GM23338 (cell line): ENCODE results near the gene NIT1. TPM values are rescaled to one million over a fixed set of nuclear protein-coding genes. Genes with fewer than 3 reads are reported as not detected.

Experiments
- ATAC-seq: fragments of 200-7000 bp; cut with Tn5 transposase; 3 replicates; pipeline ENCODE4 v1.9.1; 2020
- DNase-seq: peaks from one replicate; pipeline ENCODE4 v3.0.0-alpha.2; 2015; ENCODE audit warnings: low spot score
- H2AFZ ChIP-seq: fragments of 200-600 bp; sonication (generic); 2 replicates; pipeline ENCODE4 v1.8.0; 2016; ENCODE audit warnings: antibody characterized with exemption, mild to moderate bottlenecking, moderate library complexity
- H3F3A ChIP-seq: fragments of 200-600 bp; sonication (generic); replicated peaks from 2 replicates; pipeline ENCODE4 v1.8.0; 2017; ENCODE audit warnings: antibody characterized with exemption, mixed run types, low read depth
- H3K27ac ChIP-seq: fragments of 200-600 bp; sonication (generic); 2 replicates; pipeline ENCODE4 v1.6.1; 2016; ENCODE audit warnings: low read depth
- H3K27me3 ChIP-seq: fragments of 200-600 bp; sonication (generic); 2 replicates; pipeline ENCODE4 v1.8.0; 2016; ENCODE audit warnings: mild to moderate bottlenecking, mixed run types, moderate library complexity; ENCODE audit not compliant: insufficient read depth
- H3K36me3 ChIP-seq: fragments of 200-600 bp; sonication (generic); 2 replicates; pipeline ENCODE4 v1.8.0; 2016; ENCODE audit warnings: mild to moderate bottlenecking; ENCODE audit not compliant: insufficient read depth
- H3K4me1 ChIP-seq: fragments of 200-600 bp; sonication (generic); 2 replicates; pipeline ENCODE4 v1.8.0; 2016; ENCODE audit warnings: mild to moderate bottlenecking, moderate library complexity; ENCODE audit not compliant: insufficient read depth
- H3K4me2 ChIP-seq: fragments of 200-600 bp; sonication (generic); 2 replicates; pipeline ENCODE4 v1.7.1; 2017; ENCODE audit warnings: mixed run types
- H3K4me3 ChIP-seq: fragments of 200-600 bp; sonication (generic); 2 replicates; pipeline ENCODE4 v1.6.1; 2016; ENCODE audit warnings: mixed run types
- H3K79me2 ChIP-seq: fragments of 200-600 bp; sonication (generic); replicated peaks from 2 replicates; pipeline ENCODE4 v1.8.0; 2017; ENCODE audit warnings: mild to moderate bottlenecking; ENCODE audit not compliant: insufficient read depth
- H3K9me2 ChIP-seq: fragments of 200-600 bp; sonication (generic); 2 replicates; pipeline ENCODE4 v1.8.0; 2017; ENCODE audit not compliant: insufficient read depth
- H4K20me1 ChIP-seq: fragments of 200-600 bp; sonication (generic); replicated peaks from 2 replicates; pipeline ENCODE4 v1.8.0; 2017; ENCODE audit warnings: mild to moderate bottlenecking; ENCODE audit not compliant: insufficient read depth
- H3K27ac Mint-ChIP-seq: 2 replicates; pipeline ENCODE4 v1.8.0; 2020; ENCODE audit warnings: inconsistent platforms, mild to moderate bottlenecking, moderate library complexity, mixed read lengths
- H3K27me3 Mint-ChIP-seq: 3 replicates; pipeline ENCODE4 v1.8.0; 2022; ENCODE audit warnings: low read depth, mild to moderate bottlenecking, moderate library complexity, mixed read lengths, inconsistent platforms; ENCODE audit not compliant: insufficient read depth, poor library complexity
- H3K36me3 Mint-ChIP-seq: 3 replicates; pipeline ENCODE4 v1.8.0; 2021; ENCODE audit warnings: low read depth, mild to moderate bottlenecking, inconsistent platforms, moderate library complexity, mixed read lengths
- H3K4me1 Mint-ChIP-seq: 3 replicates; pipeline ENCODE4 v1.8.0; 2020; ENCODE audit warnings: mild to moderate bottlenecking, inconsistent platforms, mixed read lengths
- H3K4me3 Mint-ChIP-seq: 3 replicates; pipeline ENCODE4 v1.8.0; 2021; ENCODE audit warnings: moderate library complexity, mild to moderate bottlenecking, inconsistent platforms, mixed read lengths
- H3K9me3 Mint-ChIP-seq: 3 replicates; pipeline ENCODE4 v1.8.0; 2020; ENCODE audit warnings: moderate library complexity, mild to moderate bottlenecking, inconsistent platforms, mixed read lengths
- CREB1 ChIP-seq: fragments of 250-450 bp; sonication (Bioruptor Pico); IDR thresholded peaks from 2 replicates; pipeline ENCODE4 v1.5.0; 2020; ENCODE audit warnings: low read depth, mild to moderate bottlenecking, moderate library complexity
- EZH2 ChIP-seq: fragments of 200-600 bp; sonication (generic); IDR thresholded peaks from one replicate; pipeline ENCODE4 v1.8.0; 2017; ENCODE audit warnings: antibody characterized with exemption, mild to moderate bottlenecking, low read depth; ENCODE audit not compliant: unreplicated experiment
- JUNB ChIP-seq: IDR thresholded peaks from one replicate; pipeline ENCODE4 v1.6.1; 2016; ENCODE audit warnings: antibody characterized with exemption; ENCODE audit not compliant: unreplicated experiment
- REST ChIP-seq: IDR thresholded peaks from one replicate; pipeline ENCODE4 v1.6.1; 2018; ENCODE audit warnings: antibody characterized with exemption; ENCODE audit not compliant: unreplicated experiment
- STAT1 ChIP-seq: IDR thresholded peaks from one replicate; pipeline ENCODE4 v1.6.1; 2016; ENCODE audit warnings: antibody characterized with exemption; ENCODE audit not compliant: unreplicated experiment
- ZNF114 ChIP-seq: fragments of 250-450 bp; sonication (Bioruptor Pico); IDR thresholded peaks from 2 replicates; pipeline ENCODE4 v1.5.0; 2020; ENCODE audit warnings: mild to moderate bottlenecking, moderate library complexity
- polyA plus RNA-seq: library from polyadenylated mRNA; unstranded; fragments of >200 nt; fragmentation: Nextera tagmentation; extraction: Ambion mirVana; gene quantifications from 2 replicates; pipeline ENCODE4 v1.2.1, GENCODE V29; 2016
- total RNA-seq: library from RNA; depleted of rRNA; stranded (reverse); fragments of >200 nt; shearing (Covaris generic); gene quantifications from 2 replicates; pipeline ENCODE4 v1.2.3, GENCODE V29; 2014
- TF ChIP-seq, protein P1 (sequence below): fragments of 250-450 bp; sonication (Bioruptor Pico); IDR thresholded peaks from 2 replicates; pipeline ENCODE4 v1.5.0; 2020; ENCODE audit warnings: mild to moderate bottlenecking, moderate library complexity

NIT1 gene
- total and polyA plus RNA-seq, 2 experiments from 2014 or later = 35.9 to 43.0 TPM

- H3K9me2 ChIP-seq = no peaks in the 10 kb centered on the region
- H3K4me3 Mint-ChIP-seq = peak overlapping the region; percentile 97
- H3K27ac ChIP-seq = peak overlapping the region; percentile 97
- H4K20me1 ChIP-seq = no peaks in the 10 kb centered on the region
- H3K9me3 Mint-ChIP-seq = no peaks in the 10 kb centered on the region
- peaks cover 14% of the 10 kb centered on the region for H3K36me3 Mint-ChIP-seq
- peak overlapping the region; percentile 96 for H2AFZ ChIP-seq
- peaks cover 7% of the 10 kb centered on the region; the same call in 2 of the 3 replicates for H3K4me1 Mint-ChIP-seq
- H3K4me2 ChIP-seq = peak overlapping the region; percentile 76
- TF ChIP-seq JUNB = no peak
- no peak for TF ChIP-seq ZNF114
- TF ChIP-seq, protein P1, sequence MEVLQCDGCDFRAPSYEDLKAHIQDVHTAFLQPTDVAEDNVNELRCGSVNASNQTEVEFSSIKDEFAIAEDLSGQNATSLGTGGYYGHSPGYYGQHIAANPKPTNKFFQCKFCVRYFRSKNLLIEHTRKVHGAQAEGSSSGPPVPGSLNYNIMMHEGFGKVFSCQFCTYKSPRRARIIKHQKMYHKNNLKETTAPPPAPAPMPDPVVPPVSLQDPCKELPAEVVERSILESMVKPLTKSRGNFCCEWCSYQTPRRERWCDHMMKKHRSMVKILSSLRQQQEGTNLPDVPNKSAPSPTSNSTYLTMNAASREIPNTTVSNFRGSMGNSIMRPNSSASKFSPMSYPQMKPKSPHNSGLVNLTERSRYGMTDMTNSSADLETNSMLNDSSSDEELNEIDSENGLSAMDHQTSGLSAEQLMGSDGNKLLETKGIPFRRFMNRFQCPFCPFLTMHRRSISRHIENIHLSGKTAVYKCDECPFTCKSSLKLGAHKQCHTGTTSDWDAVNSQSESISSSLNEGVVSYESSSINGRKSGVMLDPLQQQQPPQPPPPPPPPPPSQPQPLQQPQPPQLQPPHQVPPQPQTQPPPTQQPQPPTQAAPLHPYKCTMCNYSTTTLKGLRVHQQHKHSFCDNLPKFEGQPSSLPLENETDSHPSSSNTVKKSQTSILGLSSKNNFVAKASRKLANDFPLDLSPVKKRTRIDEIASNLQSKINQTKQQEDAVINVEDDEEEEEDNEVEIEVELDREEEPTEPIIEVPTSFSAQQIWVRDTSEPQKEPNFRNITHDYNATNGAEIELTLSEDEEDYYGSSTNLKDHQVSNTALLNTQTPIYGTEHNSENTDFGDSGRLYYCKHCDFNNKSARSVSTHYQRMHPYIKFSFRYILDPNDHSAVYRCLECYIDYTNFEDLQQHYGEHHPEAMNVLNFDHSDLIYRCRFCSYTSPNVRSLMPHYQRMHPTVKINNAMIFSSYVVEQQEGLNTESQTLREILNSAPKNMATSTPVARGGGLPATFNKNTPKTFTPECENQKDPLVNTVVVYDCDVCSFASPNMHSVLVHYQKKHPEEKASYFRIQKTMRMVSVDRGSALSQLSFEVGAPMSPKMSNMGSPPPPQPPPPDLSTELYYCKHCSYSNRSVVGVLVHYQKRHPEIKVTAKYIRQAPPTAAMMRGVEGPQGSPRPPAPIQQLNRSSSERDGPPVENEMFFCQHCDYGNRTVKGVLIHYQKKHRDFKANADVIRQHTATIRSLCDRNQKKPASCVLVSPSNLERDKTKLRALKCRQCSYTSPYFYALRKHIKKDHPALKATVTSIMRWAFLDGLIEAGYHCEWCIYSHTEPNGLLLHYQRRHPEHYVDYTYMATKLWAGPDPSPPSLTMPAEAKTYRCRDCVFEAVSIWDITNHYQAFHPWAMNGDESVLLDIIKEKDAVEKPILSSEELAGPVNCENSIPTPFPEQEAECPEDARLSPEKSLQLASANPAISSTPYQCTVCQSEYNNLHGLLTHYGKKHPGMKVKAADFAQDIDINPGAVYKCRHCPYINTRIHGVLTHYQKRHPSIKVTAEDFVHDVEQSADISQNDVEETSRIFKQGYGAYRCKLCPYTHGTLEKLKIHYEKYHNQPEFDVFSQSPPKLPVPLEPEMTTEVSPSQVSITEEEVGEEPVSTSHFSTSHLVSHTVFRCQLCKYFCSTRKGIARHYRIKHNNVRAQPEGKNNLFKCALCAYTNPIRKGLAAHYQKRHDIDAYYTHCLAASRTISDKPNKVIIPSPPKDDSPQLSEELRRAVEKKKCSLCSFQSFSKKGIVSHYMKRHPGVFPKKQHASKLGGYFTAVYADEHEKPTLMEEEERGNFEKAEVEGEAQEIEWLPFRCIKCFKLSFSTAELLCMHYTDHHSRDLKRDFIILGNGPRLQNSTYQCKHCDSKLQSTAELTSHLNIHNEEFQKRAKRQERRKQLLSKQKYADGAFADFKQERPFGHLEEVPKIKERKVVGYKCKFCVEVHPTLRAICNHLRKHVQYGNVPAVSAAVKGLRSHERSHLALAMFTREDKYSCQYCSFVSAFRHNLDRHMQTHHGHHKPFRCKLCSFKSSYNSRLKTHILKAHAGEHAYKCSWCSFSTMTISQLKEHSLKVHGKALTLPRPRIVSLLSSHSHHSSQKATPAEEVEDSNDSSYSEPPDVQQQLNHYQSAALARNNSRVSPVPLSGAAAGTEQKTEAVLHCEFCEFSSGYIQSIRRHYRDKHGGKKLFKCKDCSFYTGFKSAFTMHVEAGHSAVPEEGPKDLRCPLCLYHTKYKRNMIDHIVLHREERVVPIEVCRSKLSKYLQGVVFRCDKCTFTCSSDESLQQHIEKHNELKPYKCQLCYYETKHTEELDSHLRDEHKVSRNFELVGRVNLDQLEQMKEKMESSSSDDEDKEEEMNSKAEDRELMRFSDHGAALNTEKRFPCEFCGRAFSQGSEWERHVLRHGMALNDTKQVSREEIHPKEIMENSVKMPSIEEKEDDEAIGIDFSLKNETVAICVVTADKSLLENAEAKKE (CRISPR knock-in tag) = no peak
- H3F3A ChIP-seq = peaks cover 7% of the 10 kb centered on the region; the same call in 1 of the 2 replicates
- H3K36me3 ChIP-seq = no peaks in the 10 kb centered on the region; the same call in 1 of the 2 replicates
- peak; percentile 36 for DNase-seq
- H3K27ac Mint-ChIP-seq = no peak overlapping the region; the same call in 1 of the 2 replicates
- H3K4me1 ChIP-seq = peaks cover 5% of the 10 kb centered on the region
- ATAC-seq = peak; percentile 19
- H3K27me3 Mint-ChIP-seq = peaks cover 3% of the 10 kb centered on the region
- H3K4me3 ChIP-seq = peak overlapping the region; percentile 60
- H3K79me2 ChIP-seq = 0 out of 2 replicates have a peak, but pooled peaks cover 9% of the 10 kb centered on the region
- no peaks in the 10 kb centered on the region for H3K27me3 ChIP-seq
Measured at GRCh38 chr1:161153176-161153575, 35.3 kb downstream of the NIT1 start.

DNA sequence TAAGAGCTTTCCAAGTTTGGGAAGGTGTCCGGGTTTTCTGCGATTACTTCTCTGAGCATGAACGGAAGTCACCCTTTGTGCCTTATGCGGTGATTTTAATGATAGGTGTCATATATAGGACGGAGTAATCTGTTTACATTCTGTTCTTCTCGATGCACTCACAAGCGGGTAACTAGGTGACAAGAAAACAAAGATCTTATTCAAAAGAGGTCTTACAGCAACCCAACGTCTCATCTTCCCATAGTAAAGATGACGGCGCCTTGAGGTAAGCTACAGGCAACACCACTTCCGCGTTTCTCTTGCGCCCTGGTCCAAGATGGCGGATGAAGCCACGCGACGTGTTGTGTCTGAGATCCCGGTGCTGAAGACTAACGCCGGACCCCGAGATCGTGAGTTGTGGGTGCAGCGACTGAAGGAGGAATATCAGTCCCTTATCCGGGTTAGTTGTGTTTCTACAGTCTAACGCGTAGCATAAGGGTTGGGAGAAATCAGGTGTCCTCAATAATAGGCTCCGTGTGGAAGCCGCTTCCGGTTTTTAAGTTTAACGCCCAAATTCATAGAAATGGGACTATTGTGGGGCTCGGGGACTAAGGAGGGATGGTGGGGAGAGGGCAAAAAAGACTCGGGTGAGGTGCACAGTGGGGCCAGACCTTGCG, 35.9 kb downstream of the NIT1 start, which contains the start of gene UFC1:
TSS of gene UFC1 (plus strand) at position 297 of the 656 bp plus-strand sequence. CDS start at position 317, 20 bp downstream.
- H3K4me1 ChIP-seq = peaks cover 10% of the 10 kb centered on the region
- H4K20me1 ChIP-seq = no peaks in the 10 kb centered on the region
- Mint-ChIP-seq H3K27me3 (peaks cover 4% of the 10 kb centered on the region), H3K9me3 (no peaks in the 10 kb centered on the region), H3K4me1 (peaks cover 12% of the 10 kb centered on the region; the same call in 2 of the 3 replicates), H3K4me3 (peak within 1 kb of the TSS; percentile 97), H3K36me3 (peaks cover 18% of the 10 kb centered on the region), H3K27ac (peak within 1 kb of the TSS; percentile 100)
- DNase-seq (peak; percentile 94), ATAC-seq (peak; percentile 96)
- peaks cover 14% of the 10 kb centered on the region; the same call in 1 of the 2 replicates for H3F3A ChIP-seq
- peak within 1 kb of the TSS; percentile 97 for H3K27ac ChIP-seq
- no peaks in the 10 kb centered on the region for H3K27me3 ChIP-seq
- peak within 1 kb of the TSS; percentile 96 for H2AFZ ChIP-seq
- H3K4me3 ChIP-seq = peak within 1 kb of the TSS; percentile 60
- H3K9me2 ChIP-seq = no peaks in the 10 kb centered on the region
- 0 out of 2 replicates have a peak, but pooled peaks cover 9% of the 10 kb centered on the region for H3K79me2 ChIP-seq
- peak within 1 kb of the TSS; percentile 76 for H3K4me2 ChIP-seq
- no peaks in the 10 kb centered on the region; the same call in 1 of the 2 replicates for H3K36me3 ChIP-seq
- no peak for TF ChIP-seq EZH2
- peak; percentile 54; the same call in 1 of the 2 replicates for TF ChIP-seq CREB1
- no peak for TF ChIP-seq STAT1
- no peak for TF ChIP-seq REST
